Activated CD8-positive, alpha-beta memory T cell treated with anti-CD3 and anti-CD28 coated beads, Interleukin-2, amount 50 U/mL, for 24 hours (primary cell): ENCODE data around the gene THAP4.
"Not testable (repeated sequence)": the region's sequence is repeated elsewhere in the genome, so short reads cannot be mapped to it uniquely, and the experiment has no call there.

Experiments
- DNase-seq: peaks from one replicate; pipeline ENCODE4 v3.0.0-alpha.2; 2020; ENCODE audit errors: extremely low read depth

The THAP4 gene

GRCh38 chr2:241612156-241613016 is 24.6 kb downstream of the THAP4 start:
- no peak for DNase-seq

- DNase-seq = no peak
Observed at GRCh38 chr2:241611062-241611461, 25.9 kb downstream of the THAP4 start.

GRCh38 chr2:241609859-241610793 is 26.8 kb downstream of the THAP4 start:
- DNase-seq = peak; percentile 68

GRCh38 chr2:241608881-241609280 is 28.1 kb downstream of the THAP4 start:
- DNase-seq = no peak

- DNase-seq = no peak
Observed at GRCh38 chr2:241607162-241607885, 29.6 kb downstream of the THAP4 start.

- no peak for DNase-seq
Observed at GRCh38 chr2:241606186-241606585, 30.8 kb downstream of the THAP4 start.

- DNase-seq = no peak
Observed at GRCh38 chr2:241603686-241604085, 33.3 kb downstream of the THAP4 start.

GRCh38 chr2:241602720-241603119 is 34.2 kb downstream of the THAP4 start:
- DNase-seq = no peak

- no peak for DNase-seq
Observed at GRCh38 chr2:241601841-241602240, 35.1 kb downstream of the THAP4 start.

- DNase-seq = no peak
Observed at GRCh38 chr2:241599615-241600014, 37.3 kb downstream of the THAP4 start.

GRCh38 chr2:241598487-241598886 is 38.5 kb downstream of the THAP4 start:
- DNase-seq = no peak

GRCh38 chr2:241598061-241598460 is 38.9 kb downstream of the THAP4 start:
- no peak for DNase-seq

- DNase-seq = no peak
Observed at GRCh38 chr2:241597561-241597960, 39.4 kb downstream of the THAP4 start.

GRCh38 chr2:241595600-241596140 is 41.3 kb downstream of the THAP4 start:
- DNase-seq = no peak

- no peak for DNase-seq
Observed at GRCh38 chr2:241593271-241593670, 43.7 kb downstream of the THAP4 start.

- no peak for DNase-seq
Observed at GRCh38 chr2:241592126-241592845, 44.7 kb downstream of the THAP4 start.

GRCh38 chr2:241590496-241591455 is 46.2 kb downstream of the THAP4 start:
- DNase-seq = not testable (repeated sequence)

GRCh38 chr2:241589863-241590262 is 47.1 kb downstream of the THAP4 start:
- DNase-seq = not testable (repeated sequence)

- DNase-seq = no peak
Observed at GRCh38 chr2:241586564-241587264, 50.2 kb downstream of the THAP4 start.
